ENCODE data around the gene EEF1G. TPM values are rescaled to one million over a fixed set of nuclear protein-coding genes. Genes with fewer than 3 reads are reported as not detected.
"Not testable (repeated sequence)": the region's sequence is repeated elsewhere in the genome, so short reads cannot be mapped to it uniquely, and the experiment has no call there.

EEF1G gene
- total RNA-seq, 1 donor, result 1,014 TPM

DNA sequence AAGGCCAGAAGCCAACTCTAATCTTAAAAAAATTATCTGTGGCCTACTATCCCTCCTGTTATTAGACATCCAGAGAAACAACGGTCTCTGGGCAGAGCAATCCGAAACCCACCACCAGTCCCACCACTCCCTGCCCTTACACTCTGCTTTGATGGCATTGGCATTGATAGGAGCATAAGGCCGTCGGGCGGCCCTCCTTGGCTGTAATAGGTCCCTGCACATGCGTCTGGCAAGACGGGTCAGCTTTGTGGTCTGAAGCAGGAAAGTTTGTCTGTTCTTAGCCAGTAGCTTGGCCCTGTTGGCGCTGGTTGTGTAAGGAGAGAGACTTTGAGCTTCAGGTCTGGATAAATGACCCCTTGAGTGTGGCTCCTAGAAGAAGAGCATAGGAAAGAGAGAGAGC is 21.4 kb upstream of the EEF1G start:
- no peak overlapping the region for H3K4me3 ChIP-seq (ENCODE audit: low read depth, low read length)
- TF ChIP-seq, protein P1, sequence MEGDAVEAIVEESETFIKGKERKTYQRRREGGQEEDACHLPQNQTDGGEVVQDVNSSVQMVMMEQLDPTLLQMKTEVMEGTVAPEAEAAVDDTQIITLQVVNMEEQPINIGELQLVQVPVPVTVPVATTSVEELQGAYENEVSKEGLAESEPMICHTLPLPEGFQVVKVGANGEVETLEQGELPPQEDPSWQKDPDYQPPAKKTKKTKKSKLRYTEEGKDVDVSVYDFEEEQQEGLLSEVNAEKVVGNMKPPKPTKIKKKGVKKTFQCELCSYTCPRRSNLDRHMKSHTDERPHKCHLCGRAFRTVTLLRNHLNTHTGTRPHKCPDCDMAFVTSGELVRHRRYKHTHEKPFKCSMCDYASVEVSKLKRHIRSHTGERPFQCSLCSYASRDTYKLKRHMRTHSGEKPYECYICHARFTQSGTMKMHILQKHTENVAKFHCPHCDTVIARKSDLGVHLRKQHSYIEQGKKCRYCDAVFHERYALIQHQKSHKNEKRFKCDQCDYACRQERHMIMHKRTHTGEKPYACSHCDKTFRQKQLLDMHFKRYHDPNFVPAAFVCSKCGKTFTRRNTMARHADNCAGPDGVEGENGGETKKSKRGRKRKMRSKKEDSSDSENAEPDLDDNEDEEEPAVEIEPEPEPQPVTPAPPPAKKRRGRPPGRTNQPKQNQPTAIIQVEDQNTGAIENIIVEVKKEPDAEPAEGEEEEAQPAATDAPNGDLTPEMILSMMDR (IDR thresholded peaks at IDR 0.05; ENCODE audit: insufficient read depth, low read depth, low read length), result no peak
- DNase-seq (ENCODE audit: low read depth), result no peak

DNA sequence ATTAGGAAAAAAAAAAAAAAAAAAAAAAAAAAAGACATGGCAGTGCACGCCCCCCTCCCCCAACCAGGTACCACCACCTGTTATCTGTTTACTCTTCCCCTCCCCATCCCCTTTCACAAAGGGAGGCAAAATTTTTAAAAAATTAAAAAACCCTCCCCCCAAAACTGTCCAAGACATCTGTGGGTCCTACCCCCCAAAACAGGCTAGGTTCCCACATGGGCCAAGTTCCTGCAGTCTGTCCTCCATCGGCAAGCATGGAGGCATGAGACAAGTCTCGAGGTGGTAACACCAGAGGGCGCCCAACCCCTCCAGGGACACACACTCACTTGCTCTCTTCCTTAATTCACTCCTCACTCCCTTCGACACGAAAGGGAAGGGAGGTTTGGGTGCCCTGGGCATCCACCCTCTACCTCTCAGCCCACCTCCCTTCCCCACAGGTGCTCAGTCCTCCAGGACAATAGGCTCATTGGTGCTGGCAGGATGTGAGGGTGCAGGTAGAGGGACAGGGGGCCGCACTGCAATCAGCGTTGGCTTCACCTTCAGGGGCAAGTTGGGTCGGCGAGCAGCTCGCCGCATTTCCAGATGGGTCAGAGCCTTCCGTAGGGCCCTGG is 19.8 kb upstream of the EEF1G start:
- H3K4me3 ChIP-seq (ENCODE audit: low read depth, low read length), result no peak overlapping the region
- TF ChIP-seq, protein P1 (IDR thresholded peaks at IDR 0.05; ENCODE audit: insufficient read depth, low read depth, low read length), result peak; percentile 69
- peak; percentile 81 for DNase-seq (ENCODE audit: low read depth)

DNA sequence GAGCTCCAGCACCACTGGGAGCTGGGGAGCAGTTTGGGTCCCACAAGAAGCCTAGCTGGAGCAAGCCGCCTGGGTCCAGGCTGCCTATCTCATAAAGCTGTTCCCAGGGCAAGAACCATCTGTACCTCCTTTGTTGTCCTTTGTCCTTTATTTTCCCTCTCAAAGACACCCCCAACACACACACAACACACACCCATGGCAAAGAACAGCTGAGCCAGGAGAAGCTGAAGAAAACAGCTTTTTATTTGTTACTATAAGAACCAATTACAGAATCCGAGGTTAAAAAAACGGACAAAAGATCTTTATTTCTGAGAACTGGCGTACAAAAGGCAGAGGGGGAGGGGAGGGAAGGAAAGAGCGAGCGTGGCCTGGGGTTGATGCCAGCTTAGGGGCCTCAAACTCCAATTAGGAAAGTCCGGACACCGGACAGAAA is 19.3 kb upstream of the EEF1G start:
- DNase-seq (ENCODE audit: low read depth), result no peak
- no peak overlapping the region for H3K4me3 ChIP-seq (ENCODE audit: low read depth, low read length)
- TF ChIP-seq, protein P1 (IDR thresholded peaks at IDR 0.05; ENCODE audit: insufficient read depth, low read depth, low read length), result no peak

DNA sequence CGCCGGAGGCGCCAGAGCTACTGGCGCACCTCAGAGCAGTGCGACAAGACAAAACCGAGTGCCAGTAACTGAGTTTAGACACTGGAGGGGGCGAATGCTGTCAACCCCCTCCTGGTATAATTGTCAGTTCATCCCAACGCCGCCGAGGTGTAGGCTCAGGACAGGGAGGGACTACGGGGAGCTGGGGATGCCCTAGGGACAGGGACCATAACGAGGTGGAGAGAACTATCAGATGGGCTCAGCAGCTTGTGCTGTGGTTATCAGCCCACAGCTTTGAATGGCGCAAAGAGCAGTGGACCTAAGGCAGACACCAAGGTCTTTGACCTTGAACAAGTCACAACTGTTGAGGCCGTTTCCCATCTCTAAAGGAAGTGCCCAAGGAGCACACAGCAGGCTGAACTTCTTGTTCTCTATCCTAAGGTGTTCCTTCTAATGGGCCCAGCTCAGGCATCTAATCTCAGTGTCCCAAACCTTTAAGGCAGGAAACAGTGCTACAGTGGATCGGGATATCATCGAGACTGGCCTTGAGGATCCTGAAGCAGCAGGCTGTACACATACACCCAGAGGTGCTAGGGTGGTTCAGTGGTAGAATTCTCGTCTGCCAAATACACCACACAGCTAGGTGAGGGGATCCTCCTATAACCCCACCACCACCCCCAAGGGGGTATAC is 18.6 kb upstream of the EEF1G start:
- TF ChIP-seq, protein P1 (IDR thresholded peaks at IDR 0.05; ENCODE audit: insufficient read depth, low read depth, low read length), result no peak
- DNase-seq (ENCODE audit: low read depth), result no peak
- peak overlapping the region; percentile 76 for H3K4me3 ChIP-seq (ENCODE audit: low read depth, low read length)

DNA sequence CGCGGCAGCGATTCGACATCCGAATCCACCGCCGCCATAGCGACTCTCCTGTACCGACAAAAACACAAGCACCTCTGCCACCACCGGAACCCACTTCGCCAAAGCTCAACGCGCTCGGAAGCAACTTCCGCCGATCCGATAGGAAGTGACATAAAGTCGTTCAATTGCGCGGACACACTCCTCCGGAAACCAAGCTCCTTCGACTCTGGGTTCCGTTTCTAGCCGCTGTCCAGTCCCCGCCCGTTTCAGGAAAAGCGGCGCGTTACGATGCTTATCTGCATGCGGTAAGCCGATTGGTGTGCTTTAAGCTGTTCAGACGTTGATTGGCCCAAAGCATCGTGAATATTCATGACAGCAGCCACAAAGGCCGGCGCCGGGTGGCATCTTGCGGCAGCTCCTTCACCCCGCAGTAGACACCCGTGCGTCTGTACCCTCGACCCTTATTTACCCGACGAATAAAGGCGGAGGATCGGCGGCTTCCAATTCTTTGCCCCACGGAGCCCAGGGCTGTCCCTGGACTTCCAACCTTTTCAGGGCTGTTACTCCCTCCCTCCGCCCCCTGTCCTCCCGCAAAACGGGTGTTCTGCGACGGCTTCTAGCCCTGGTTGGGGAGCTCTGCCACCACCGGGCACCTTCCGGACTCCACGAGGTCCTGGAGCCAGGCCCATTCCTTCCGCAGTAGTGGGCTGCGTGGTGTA is 17.9 kb upstream of the EEF1G start, which contains the start of gene TUT1:
TSS of gene TUT1 (minus strand) at position 76 of the 698 bp plus-strand sequence. CDS start at position 38, 38 bp downstream.
- DNase-seq (ENCODE audit: low read depth), result peak; percentile 100
- peak within 1 kb of the TSS; percentile 76 for H3K4me3 ChIP-seq (ENCODE audit: low read depth, low read length)
- TF ChIP-seq, protein P1 (IDR thresholded peaks at IDR 0.05; ENCODE audit: insufficient read depth, low read depth, low read length), result no peak

DNA sequence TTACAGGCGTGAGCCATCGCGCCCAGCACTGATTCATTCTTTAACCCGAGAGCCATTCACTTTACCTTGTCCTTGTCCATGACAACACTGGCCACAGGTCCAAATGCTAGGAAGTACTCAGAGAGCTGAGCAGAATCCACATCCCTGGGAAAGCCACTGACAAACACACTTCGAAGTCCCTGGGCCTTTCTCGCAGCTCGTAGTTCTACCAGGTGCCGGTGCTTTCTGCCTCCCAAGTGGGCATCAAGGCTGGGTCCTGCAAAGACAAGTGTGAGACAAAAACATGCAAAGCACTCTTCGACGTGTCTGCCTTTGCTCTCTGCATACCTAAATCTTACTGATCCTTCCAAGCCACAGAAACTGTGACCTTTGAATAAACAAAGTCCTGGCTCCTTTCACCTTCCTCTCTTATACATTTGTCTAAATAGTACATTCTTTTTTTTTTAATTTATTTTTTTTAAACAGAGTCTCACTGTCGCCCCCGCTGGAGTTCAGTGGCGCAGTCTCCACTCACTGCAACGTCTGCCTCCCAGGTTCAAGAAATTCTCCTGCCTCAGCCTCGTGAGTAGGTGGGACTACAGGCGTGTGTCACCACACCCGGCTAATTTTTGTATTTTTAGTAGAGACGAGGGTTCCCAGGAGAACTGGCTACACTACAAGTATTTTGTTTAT is 15.4 kb upstream of the EEF1G start:
- DNase-seq (ENCODE audit: low read depth), result peak; percentile 23
- H3K4me3 ChIP-seq (ENCODE audit: low read depth, low read length), result no peak overlapping the region
- TF ChIP-seq, protein P1 (IDR thresholded peaks at IDR 0.05; ENCODE audit: insufficient read depth, low read depth, low read length), result peak; percentile 42

DNA sequence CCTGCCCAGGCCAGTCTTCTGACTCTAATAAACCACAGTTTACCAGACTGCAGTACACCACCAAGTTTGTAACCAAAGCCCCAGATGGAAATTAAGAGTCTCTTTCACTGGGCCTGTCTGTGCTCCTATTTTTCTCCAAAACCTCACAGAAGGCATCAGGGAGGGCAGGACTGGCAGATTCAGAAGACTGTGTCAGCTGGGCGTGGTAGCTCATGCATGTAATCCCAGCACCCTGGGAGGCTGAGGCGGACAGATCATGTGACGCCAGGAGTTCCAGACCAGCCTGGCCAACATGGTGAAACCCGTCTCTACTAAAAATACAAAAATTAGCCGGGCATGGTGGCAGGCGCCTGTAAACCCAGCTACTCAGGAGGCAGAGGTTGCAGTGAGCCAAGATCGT is 11.7 kb upstream of the EEF1G start:
- H3K4me3 ChIP-seq (ENCODE audit: low read depth, low read length); DNase-seq (ENCODE audit: low read depth): not testable (repeated sequence)

DNA sequence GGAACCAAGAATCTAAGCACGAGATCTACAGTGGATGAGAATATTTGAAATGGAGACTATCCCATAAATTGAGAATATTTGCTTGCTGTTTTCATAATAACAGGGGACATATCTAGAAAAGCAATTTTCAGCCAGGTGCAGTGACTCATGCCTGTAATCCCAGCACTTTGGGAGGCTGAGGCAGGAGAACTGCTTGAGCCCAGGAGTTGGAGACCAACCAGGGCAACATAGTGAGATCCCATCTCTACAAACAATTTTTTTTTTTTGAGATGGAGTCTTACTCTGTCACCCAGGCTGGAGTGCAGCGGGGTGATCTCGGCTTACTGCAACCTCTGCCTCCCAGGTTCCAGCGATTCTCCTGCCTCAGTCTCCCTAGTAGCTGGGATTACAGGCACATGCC is 8.0 kb upstream of the EEF1G start:
- H3K4me3 ChIP-seq (ENCODE audit: low read depth, low read length); DNase-seq (ENCODE audit: low read depth): not testable (repeated sequence)
